RWPE2 (cell line): ENCODE measurements around the gene CARD10.

Source experiments
- ATAC-seq: fragments of 200-7000 bp; cut with Tn5 transposase; 3 replicates; pipeline ENCODE4 v1.9.1; 2021; ENCODE audit warnings: low read depth
- DNase-seq: peaks from one replicate; pipeline ENCODE4 v3.0.0-alpha.2; 2020; ENCODE audit warnings: low spot score
- H3K27ac ChIP-seq: fragments of 450-650 bp; 2 replicates; pipeline ENCODE4 v1.5.1; 2017; ENCODE audit warnings: mild to moderate bottlenecking; ENCODE audit not compliant: poor library complexity, severe bottlenecking
- H3K27me3 ChIP-seq: fragments of 250-450 bp; sonication (Bioruptor Pico); 2 replicates; pipeline ENCODE4 v1.5.1; 2021; ENCODE audit warnings: mild to moderate bottlenecking, moderate library complexity; ENCODE audit not compliant: insufficient read depth, poor library complexity, severe bottlenecking
- H3K36me3 ChIP-seq: fragments of 250-450 bp; sonication (Bioruptor Pico); 2 replicates; pipeline ENCODE4 v1.5.1; 2020; ENCODE audit warnings: low read depth, mild to moderate bottlenecking, moderate library complexity
- H3K4me1 ChIP-seq: fragments of 250-450 bp; sonication (Bioruptor Pico); 2 replicates; pipeline ENCODE4 v1.5.1; 2021; ENCODE audit warnings: mild to moderate bottlenecking, moderate library complexity; ENCODE audit not compliant: insufficient read depth, poor library complexity, severe bottlenecking
- H3K4me3 ChIP-seq: fragments of 250-450 bp; sonication (Bioruptor Pico); 2 replicates; pipeline ENCODE4 v1.5.1; 2021; ENCODE audit warnings: mild to moderate bottlenecking, moderate library complexity; ENCODE audit not compliant: severe bottlenecking
- H3K9me3 ChIP-seq: fragments of 250-450 bp; sonication (Bioruptor Pico); 2 replicates; pipeline ENCODE4 v1.5.1; 2021; ENCODE audit warnings: mild to moderate bottlenecking, moderate library complexity; ENCODE audit not compliant: severe bottlenecking
- TF ChIP-seq, protein P1 (sequence below): fragments of 450-650 bp; IDR thresholded peaks from one replicate; pipeline ENCODE4 v1.5.1; 2017; ENCODE audit warnings: mild to moderate bottlenecking, moderate library complexity; ENCODE audit not compliant: poor library complexity, severe bottlenecking

The CARD10 gene

GRCh38 chr22:37562049-37562875, 43.0 kb upstream of the CARD10 start:
- DNase-seq (no peak), ATAC-seq (no peak)
- peak overlapping the region; percentile 93 for H3K27ac ChIP-seq
- H3K4me1 ChIP-seq = peaks cover 31% of the 10 kb centered on the region
- H3K27me3 ChIP-seq = no peaks in the 10 kb centered on the region
- TF ChIP-seq, protein P1, sequence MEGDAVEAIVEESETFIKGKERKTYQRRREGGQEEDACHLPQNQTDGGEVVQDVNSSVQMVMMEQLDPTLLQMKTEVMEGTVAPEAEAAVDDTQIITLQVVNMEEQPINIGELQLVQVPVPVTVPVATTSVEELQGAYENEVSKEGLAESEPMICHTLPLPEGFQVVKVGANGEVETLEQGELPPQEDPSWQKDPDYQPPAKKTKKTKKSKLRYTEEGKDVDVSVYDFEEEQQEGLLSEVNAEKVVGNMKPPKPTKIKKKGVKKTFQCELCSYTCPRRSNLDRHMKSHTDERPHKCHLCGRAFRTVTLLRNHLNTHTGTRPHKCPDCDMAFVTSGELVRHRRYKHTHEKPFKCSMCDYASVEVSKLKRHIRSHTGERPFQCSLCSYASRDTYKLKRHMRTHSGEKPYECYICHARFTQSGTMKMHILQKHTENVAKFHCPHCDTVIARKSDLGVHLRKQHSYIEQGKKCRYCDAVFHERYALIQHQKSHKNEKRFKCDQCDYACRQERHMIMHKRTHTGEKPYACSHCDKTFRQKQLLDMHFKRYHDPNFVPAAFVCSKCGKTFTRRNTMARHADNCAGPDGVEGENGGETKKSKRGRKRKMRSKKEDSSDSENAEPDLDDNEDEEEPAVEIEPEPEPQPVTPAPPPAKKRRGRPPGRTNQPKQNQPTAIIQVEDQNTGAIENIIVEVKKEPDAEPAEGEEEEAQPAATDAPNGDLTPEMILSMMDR = peak; percentile 72
- peaks cover 35% of the 10 kb centered on the region for H3K36me3 ChIP-seq
- H3K9me3 ChIP-seq = no peaks in the 10 kb centered on the region
- peak overlapping the region; percentile 98 for H3K4me3 ChIP-seq

- peak overlapping the region; percentile 98 for H3K4me3 ChIP-seq
- TF ChIP-seq, protein P1 = peak; percentile 93
- no peaks in the 10 kb centered on the region for H3K27me3 ChIP-seq
- H3K36me3 ChIP-seq = peaks cover 26% of the 10 kb centered on the region
- peak; percentile 84 for DNase-seq
- no peaks in the 10 kb centered on the region for H3K9me3 ChIP-seq
- peak; percentile 32 for ATAC-seq
- peaks cover 28% of the 10 kb centered on the region for H3K4me1 ChIP-seq
- H3K27ac ChIP-seq = peak overlapping the region; percentile 93
Measured at GRCh38 chr22:37561212-37562048, 42.2 kb upstream of the CARD10 start.

DNA sequence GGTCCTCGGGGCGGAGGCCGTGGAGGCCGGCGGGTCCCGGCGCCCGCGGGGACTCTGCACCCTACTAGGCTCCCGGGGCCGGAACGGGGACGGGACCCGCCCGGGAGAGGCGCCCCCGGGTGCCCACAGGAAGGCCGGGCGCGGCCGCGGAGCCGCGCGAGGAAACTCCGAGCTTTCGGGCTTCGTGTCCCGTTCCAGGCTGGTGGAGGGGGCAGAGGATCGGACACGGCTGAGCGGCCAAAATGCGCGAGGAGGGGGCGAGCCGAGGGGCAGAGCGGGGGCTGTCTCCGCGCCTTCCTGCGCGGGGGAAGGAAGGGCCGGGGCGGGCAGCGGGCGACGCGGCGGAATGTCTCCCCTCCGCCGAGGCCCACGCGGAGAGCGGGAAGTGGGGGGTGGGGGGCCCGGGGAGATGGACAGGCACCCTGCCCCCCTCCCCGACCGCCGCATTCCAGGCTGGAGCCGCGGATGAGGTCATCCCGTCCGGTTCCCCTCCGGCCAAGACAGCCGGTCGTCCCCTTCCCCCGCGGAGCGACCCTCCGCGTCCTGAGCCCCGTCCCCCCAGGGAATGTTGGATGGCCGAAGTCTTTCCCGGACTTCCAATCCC, 41.5 kb upstream of the CARD10 start:
- Histone ChIP-seq H3K27me3 (no peaks in the 10 kb centered on the region), H3K4me1 (peaks cover 28% of the 10 kb centered on the region), H3K4me3 (peak overlapping the region; percentile 98), H3K36me3 (peaks cover 19% of the 10 kb centered on the region), H3K9me3 (no peaks in the 10 kb centered on the region), H3K27ac (peak overlapping the region; percentile 93)
- peak; percentile 4; the same call in 1 of the 3 replicates for ATAC-seq
- TF ChIP-seq, protein P1 = no peak
- DNase-seq = no peak

DNA sequence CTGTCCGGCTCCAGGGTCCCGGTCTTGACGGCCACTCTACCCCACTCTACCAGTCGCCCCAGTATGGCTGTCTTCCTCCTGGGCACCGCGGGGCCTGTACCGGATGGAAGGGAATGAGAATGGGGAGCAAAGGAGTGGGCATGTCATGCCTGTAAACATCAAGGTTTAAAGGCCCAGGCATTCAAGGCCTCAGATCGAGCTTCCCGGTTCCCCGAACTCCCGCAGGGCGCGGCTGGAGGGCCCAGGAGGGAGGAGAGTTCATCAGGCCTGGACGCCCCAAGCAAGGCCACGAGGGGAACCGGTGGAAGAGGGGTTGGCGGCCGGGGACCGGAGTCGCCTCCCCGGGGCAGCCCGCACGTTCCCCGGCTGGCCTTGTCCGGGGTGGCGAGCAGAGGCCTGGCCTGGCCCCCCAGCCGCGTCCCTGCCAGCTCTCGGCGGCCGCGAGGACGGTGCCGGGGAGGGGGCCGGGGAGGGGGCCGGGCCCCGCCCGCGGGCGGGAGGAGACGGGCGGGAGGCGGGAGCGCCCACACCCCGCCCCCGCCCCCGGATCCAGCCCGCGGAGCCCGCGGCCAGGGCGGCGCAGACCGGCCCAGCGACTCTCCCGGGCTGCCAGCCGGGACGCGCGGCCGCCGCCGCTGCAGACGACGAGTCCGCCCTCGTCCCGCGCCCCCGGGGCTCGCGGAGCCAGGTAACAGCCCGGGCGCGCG, 40.8 kb upstream of the CARD10 start, which contains the start of gene CDC42EP1:
CDC42EP1 (plus strand) TSS at position 580 of the 707 bp plus-strand sequence. CDS start 5,870 bp downstream, outside the sequence.
- Histone ChIP-seq H3K36me3 (peaks cover 18% of the 10 kb centered on the region), H3K9me3 (no peaks in the 10 kb centered on the region), H3K4me1 (peaks cover 28% of the 10 kb centered on the region), H3K4me3 (peak within 1 kb of the TSS; percentile 98), H3K27me3 (no peaks in the 10 kb centered on the region), H3K27ac (peak within 1 kb of the TSS; percentile 93)
- TF ChIP-seq, protein P1 = no peak
- ATAC-seq (peak; percentile 13), DNase-seq (no peak)
